SU-DHL-6 (cell line): ENCODE results near the gene GRIK1.

ENCODE experiments used
- EZH2phosphoT487 ChIP-seq: fragments of 200-600 bp; sonication (generic), shearing (Covaris generic); conservative IDR thresholded peaks from 2 replicates; pipeline ENCODE4 v1.6.1; 2018; ENCODE audit warnings: mild to moderate bottlenecking, antibody characterized with exemption, low read length, moderate library complexity, mixed read lengths
- TF ChIP-seq, protein P1 (sequence below): fragments of 200-600 bp; sonication (generic); IDR thresholded peaks from one replicate; pipeline ENCODE4 v1.5.1; 2017; ENCODE audit warnings: antibody characterized with exemption, mild to moderate bottlenecking, low read length, moderate library complexity; ENCODE audit not compliant: insufficient read depth, poor library complexity, severe bottlenecking

DNA sequence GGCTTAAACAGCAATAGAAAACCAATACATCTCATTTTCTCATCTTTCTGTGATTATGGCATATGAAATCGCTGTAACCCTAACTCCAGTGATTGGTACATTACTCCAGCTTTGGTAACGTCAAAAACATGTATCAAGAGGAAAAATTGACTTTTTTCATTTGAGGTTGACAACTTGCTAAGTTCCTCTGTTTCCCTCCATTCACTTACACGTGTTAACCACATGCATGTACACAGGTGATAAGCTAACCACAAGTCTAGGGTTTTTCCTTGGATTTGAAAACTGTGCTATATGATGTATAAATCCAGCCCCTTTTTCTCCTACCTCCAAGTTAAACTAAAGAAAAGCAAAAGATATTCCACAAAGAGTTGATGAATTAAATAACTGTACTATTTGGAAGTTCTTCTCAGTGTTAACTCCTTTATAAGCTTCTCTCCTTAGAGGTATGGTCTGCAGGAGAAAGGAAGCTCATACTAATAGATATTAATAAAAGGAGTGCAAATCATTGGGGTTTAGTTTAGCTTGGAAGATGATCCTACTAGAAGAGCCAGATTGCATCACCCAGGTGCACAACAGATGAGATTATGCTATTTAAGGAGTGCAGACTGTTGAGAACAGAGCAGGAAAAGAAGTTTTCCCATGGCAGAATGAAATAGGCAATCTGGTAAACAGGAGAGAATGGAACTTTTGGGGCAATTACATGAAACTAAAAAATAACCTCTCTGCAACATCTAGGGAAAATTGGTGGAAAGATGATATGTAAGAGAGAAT, 277.9 kb downstream of the GRIK1 start:
- TF ChIP-seq, protein P1, sequence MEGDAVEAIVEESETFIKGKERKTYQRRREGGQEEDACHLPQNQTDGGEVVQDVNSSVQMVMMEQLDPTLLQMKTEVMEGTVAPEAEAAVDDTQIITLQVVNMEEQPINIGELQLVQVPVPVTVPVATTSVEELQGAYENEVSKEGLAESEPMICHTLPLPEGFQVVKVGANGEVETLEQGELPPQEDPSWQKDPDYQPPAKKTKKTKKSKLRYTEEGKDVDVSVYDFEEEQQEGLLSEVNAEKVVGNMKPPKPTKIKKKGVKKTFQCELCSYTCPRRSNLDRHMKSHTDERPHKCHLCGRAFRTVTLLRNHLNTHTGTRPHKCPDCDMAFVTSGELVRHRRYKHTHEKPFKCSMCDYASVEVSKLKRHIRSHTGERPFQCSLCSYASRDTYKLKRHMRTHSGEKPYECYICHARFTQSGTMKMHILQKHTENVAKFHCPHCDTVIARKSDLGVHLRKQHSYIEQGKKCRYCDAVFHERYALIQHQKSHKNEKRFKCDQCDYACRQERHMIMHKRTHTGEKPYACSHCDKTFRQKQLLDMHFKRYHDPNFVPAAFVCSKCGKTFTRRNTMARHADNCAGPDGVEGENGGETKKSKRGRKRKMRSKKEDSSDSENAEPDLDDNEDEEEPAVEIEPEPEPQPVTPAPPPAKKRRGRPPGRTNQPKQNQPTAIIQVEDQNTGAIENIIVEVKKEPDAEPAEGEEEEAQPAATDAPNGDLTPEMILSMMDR, result no peak
- TF ChIP-seq EZH2phosphoT487, result no peak
